Peyer's patch (tissue), 4 donors: ENCODE measurements around the gene GOLGA6D.

Experiments used
- CTCF ChIP-seq, 6 experiments: fragments of 450-650 bp in 4 of 6; fragments of 200-600 bp in 2 of 6; sonication (generic) in 1 of 6; IDR thresholded peaks; one replicate each; pipeline ENCODE4 v1.5.1; 2017 to 2019; ENCODE audit warnings: antibody characterized with exemption in 6 of 6, mild to moderate bottlenecking in 3 of 6, moderate library complexity in 1 of 6
- POLR2A ChIP-seq, 2 donors: fragments of 450-650 bp; IDR thresholded peaks; one replicate each; pipeline ENCODE4 v1.5.1; 2017; ENCODE audit warnings: antibody characterized with exemption in 2 of 2, mild to moderate bottlenecking in 2 of 2, moderate library complexity in 2 of 2

DNA sequence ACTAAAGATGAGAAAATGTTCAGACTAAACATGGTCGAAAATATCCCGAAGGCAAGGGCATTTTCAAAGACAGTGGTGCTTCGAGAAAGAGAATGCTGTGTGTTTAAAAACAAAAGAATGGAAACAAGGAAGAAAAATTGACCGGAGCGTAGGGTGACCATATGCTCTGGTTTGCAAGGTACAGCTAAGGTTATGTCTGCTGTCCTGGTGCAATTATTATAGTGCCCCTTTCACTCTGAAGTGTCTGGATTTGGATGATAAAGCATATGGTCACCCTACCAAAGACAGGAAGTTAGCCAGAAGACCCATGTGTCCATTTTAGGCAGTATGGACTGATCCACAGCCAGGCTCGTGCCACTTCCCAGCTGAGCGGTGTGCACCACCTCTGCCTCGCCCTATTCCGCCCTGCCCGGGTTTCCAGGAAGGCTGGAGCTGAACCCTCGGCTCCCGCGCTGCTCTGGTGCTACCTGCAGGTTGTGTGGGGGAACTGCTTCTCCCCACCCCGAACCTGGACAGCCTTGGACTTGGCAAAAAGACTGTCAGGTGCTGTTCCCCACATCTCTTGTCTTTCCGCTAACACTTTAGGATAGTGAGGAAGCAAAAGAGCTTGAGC lies 25.2 kb downstream of the GOLGA6D start:
- TF ChIP-seq POLR2A (IDR thresholded peaks at IDR 0.05) (no peak), CTCF (IDR thresholded peaks at IDR 0.05) (peak in 4 of 6 experiments; percentile 26 to 55 (median 48))
